ENCODE data around the gene CBLB. TPM values are rescaled to one million over a fixed set of nuclear protein-coding genes. Genes with fewer than 3 reads are reported as not detected.

Gene CBLB
- total RNA-seq, 4 donors from 2014 or later = 17.0 to 33.8 (median 23.0) TPM

DNA sequence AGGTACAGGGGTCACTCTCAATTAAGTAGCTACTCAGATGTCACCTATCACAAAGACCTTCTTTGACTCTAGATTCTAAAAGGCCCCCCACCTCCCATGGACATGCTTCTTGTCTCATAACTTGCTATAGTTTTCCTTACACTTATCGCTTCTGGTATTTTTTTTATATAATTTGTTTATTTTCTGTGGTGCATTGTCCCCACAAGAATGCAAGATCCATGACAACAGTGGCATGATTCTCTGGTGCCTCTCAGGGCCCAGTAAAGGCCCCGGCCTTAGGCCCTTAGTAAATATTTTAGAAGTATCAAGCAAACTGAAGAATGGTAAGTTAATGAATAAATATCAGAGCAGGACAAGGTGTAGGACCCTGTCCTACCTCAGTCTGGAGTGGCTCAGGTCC, 248.6 kb downstream of the CBLB start:
- intact Hi-C loops (cut with DNase I; ENCODE audit: low total_unique reads) = no loop called here
- no peak for DNase-seq (ENCODE audit: low spot score in 2 of 2)
- 94 to 95% methylated on average over 2 of the region's 2 CpGs for WGBS, 2 donors
- TF ChIP-seq, protein P1, sequence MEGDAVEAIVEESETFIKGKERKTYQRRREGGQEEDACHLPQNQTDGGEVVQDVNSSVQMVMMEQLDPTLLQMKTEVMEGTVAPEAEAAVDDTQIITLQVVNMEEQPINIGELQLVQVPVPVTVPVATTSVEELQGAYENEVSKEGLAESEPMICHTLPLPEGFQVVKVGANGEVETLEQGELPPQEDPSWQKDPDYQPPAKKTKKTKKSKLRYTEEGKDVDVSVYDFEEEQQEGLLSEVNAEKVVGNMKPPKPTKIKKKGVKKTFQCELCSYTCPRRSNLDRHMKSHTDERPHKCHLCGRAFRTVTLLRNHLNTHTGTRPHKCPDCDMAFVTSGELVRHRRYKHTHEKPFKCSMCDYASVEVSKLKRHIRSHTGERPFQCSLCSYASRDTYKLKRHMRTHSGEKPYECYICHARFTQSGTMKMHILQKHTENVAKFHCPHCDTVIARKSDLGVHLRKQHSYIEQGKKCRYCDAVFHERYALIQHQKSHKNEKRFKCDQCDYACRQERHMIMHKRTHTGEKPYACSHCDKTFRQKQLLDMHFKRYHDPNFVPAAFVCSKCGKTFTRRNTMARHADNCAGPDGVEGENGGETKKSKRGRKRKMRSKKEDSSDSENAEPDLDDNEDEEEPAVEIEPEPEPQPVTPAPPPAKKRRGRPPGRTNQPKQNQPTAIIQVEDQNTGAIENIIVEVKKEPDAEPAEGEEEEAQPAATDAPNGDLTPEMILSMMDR (IDR thresholded peaks at IDR 0.05) = no peak
- TF ChIP-seq POLR2A (IDR thresholded peaks at IDR 0.05) = no peak
- H3K4me3 ChIP-seq (ENCODE audit: low read depth, poor library complexity, severe bottlenecking) = no peak overlapping the region

DNA sequence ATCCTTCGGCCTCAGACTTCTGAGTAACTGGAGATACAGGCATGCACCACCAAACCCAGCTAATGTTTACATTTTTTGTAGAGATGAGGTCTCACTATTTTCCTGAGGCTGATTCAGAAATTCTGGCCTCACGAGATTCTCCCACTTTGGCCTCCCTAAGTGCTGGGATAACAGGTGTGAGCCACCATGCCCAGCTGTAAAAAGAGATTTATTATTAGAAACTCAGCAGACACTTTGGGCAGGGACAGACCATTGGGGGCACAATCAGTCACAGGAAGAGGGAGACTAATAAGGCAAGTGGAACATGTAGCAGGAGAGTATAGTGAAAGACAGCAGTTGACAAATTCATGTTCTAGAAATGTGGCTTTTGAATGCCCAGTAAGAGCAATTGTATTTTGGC, 249.2 kb downstream of the CBLB start:
- no peak for TF ChIP-seq POLR2A (IDR thresholded peaks at IDR 0.05)
- intact Hi-C loops (cut with DNase I; ENCODE audit: low total_unique reads) = no loop called here
- H3K4me3 ChIP-seq (ENCODE audit: low read depth, poor library complexity, severe bottlenecking) = no peak overlapping the region
- WGBS, 2 donors = 95 to 97% methylated on average over 2 of the region's 2 CpGs
- DNase-seq (ENCODE audit: low spot score in 2 of 2) = no peak

DNA sequence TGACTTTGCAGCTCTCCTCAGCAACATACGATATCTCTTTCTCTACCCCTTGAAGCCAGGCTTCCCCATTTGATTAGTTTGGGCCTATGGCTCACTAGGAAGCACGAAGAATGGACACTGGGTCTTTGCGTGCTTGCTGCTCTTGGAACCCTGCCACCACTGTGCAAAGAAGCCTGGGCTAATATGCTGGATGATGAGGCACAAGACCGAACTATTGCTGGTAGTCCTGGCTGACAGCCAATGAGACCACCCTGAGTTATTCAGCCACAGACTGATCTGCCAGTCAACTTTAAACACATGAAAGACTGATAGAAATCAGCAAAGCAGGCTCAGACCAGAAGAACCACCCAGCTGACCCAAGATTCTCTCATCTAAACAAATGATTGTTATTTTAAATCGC, 250.3 kb downstream of the CBLB start:
- WGBS, 2 donors = 87 to 91% methylated on average over 5 of the region's 5 CpGs
- TF ChIP-seq POLR2A (IDR thresholded peaks at IDR 0.05) = no peak
- TF ChIP-seq, protein P1 (IDR thresholded peaks at IDR 0.05) = no peak
- H3K4me3 ChIP-seq (ENCODE audit: low read depth, poor library complexity, severe bottlenecking) = no peak overlapping the region
- intact Hi-C loops (cut with DNase I; ENCODE audit: low total_unique reads) = no loop called here
- DNase-seq (ENCODE audit: low spot score in 2 of 2) = no peak

DNA sequence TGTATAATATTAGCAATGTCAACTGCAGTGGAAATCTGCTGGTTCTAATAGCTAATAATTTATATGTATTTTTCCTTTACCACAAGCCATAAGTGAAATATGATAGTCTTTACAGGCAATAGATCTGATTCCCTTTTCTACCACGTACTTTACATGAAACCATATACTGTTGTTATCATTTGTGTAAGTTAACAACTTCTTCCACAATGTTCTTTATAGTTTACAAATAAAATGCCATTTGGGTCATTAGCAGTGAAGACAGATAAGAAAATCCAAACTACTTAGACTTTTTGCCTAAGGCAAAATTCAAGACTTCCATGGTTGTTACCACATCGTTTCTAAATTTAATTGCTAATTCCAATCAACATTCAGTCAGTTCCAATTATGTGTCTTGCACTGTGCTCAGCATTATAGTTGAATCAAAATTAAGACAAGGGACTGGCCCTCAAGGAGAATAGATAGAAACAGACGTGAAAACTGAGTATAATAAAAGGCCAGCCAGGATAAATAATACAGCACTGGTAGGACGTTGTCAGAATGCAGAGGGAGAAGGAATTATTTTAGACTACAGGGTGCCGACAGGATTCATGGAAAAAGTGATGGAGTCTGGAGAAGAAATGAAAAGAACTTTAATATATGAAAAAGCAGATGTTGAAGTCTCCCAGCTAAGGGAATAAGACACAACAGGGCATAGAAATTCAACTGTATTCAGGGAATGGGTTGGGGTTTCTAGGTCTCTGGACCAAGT, 252.3 kb downstream of the CBLB start:
- TF ChIP-seq POLR2A (IDR thresholded peaks at IDR 0.05) = no peak
- TF ChIP-seq, protein P1 (IDR thresholded peaks at IDR 0.05) = no peak
- no peak overlapping the region for H3K4me3 ChIP-seq (ENCODE audit: low read depth, poor library complexity, severe bottlenecking)
- DNase-seq (ENCODE audit: low spot score in 2 of 2) = no peak
- intact Hi-C loops (cut with DNase I; ENCODE audit: low total_unique reads) = no loop called here
- WGBS, 2 donors = 38 to 43% methylated on average over 5 of the region's 5 CpGs

DNA sequence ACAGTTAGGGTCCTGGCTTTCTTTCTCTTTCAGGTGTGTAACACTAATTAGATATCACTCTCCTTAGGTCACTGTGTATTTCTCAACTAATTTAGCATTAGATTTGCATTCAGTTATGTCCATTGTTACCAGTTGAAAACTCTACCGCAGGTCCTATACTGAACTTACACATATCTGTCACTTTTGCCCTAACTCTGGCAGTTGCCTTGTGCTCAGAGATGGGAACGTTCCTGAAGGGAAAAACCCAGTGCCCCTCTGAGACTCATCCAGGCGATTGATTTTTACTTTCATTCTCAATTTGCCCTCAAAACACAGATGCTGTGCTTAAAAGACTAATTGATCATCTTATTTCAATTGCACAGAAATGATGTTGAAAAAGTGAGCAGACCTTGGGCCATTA, 253.0 kb downstream of the CBLB start:
- WGBS, 2 donors = 83 to 85% methylated on average over 3 of the region's 3 CpGs
- intact Hi-C loops (cut with DNase I; ENCODE audit: low total_unique reads) = no loop called here
- TF ChIP-seq, protein P1 (IDR thresholded peaks at IDR 0.05) = no peak
- TF ChIP-seq POLR2A (IDR thresholded peaks at IDR 0.05) = no peak

DNA sequence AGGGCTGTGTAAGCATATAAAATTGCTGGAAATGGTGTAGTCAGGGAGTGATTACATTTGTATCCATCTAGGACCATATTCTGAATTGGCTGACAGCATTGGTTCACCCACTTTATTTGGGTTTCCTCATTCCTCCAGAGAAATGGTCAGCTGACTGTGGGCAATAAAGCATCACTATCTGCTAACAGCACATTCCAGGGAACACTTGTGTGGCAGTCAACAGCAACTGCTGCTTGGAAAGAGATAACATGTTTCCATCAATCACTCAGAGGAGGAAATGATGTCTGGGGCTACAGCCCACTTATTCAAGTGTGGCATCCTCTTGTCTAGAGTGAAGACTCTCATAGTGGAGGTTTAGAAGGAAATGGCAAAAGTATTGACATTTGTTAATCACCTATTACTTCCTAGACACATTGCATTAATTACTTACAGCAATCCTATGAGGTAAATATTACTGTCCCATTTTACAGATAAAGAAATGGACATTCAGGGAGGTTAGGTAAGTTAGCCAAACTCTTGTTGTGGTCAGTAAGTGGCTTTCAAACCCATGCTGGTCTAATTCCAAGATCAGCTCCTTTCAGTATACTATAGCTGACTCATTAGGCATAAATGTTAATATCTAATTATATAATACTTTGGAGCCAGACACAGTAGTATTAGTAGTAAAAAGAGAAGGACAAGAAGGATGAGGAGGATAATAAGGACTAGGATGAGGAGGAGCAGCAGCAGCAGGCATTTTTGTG, 254.4 kb downstream of the CBLB start:
- no peak for DNase-seq (ENCODE audit: low spot score in 2 of 2)
- H3K4me3 ChIP-seq (ENCODE audit: low read depth, poor library complexity, severe bottlenecking) = no peak overlapping the region
- intact Hi-C loops (cut with DNase I; ENCODE audit: low total_unique reads) = no loop called here
- TF ChIP-seq, protein P1 (IDR thresholded peaks at IDR 0.05) = no peak
- TF ChIP-seq POLR2A (IDR thresholded peaks at IDR 0.05) = no peak

More for the DNA sequence above, 253.0 kb downstream of the CBLB start:
- H3K4me3 ChIP-seq (ENCODE audit: low read depth, poor library complexity, severe bottlenecking) = no peak overlapping the region
- DNase-seq (ENCODE audit: low spot score in 2 of 2) = no peak
